GM18498 (cell line): ENCODE data around the gene CHERP.
"Not testable (repeated sequence)": the region's sequence is repeated elsewhere in the genome, so short reads cannot be mapped to it uniquely, and the experiment has no call there.

Experiments used
- ATAC-seq: cut with Tn5 transposase; IDR thresholded peaks from one replicate; pipeline ENCODE4 v1.9.1; 2021; ENCODE audit warnings: mild to moderate bottlenecking, moderate library complexity; ENCODE audit not compliant: unreplicated experiment

CHERP gene

DNA sequence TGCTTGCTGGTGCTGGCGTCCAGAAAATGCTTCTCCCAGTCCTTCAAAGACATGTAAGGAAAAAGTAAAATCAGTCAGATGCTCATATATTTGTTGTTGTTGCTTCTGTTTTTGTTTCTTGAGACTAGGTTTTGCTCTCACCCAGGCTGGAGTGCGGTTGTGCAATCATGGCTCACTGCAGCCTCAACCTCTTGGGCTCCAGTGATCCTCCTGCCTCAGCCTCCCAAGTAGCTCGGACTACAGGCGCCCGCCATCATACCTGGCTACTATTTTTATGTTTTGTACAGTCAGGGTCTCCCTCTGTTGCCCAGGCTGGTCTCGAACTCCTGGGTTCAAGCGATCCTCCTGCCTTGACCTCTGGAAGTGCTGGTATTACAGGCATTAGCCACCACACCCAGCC, 59.5 kb downstream of the CHERP start:
- no peak for ATAC-seq

DNA sequence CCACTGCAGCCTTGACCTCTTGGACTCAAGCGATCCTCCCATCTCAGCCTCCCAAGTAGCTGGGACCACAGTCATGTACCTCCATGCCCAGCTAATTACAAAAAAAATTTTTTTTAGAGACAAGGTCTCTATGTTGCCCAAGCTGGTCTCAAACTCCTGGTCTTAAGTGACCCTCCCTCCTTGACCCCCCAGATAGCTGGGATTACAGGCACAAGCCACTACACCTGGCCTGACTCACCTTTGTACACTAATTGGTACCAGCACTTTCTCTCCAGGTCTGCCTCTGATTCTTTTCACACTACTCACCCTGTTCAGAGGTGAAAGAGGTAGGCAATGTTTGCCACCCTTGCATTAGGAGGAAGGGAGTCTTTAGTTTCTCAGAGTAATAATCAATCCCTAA, 64.9 kb downstream of the CHERP start:
- ATAC-seq: no peak

GRCh38 chr19:16476401-16476800, 65.8 kb downstream of the CHERP start:
- no peak for ATAC-seq

DNA sequence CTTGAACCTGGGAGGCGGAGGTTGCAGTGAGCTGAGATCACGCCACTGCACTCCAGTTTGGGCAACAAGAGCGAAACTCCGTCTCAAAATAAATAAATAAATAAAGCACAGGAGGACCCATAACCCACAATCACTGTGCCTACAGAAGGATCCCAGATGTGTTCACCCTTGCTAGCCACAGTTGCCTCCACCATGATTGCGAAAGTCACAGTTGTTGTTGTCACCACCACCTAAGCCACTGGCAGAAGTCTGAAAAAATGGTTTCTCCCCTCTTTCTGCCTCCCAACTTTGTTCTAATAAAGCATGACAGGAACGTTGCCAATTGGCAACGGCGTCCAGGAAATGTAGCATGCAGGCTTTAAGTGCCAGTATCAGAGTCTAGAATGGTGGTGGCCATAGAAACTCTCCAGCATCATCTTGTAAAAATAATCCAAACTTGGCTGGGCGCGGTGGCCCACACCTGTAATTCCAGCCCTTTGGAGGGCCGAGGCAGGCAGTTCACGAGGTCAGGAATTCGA, 68.3 kb downstream of the CHERP start:
- ATAC-seq: no peak

DNA sequence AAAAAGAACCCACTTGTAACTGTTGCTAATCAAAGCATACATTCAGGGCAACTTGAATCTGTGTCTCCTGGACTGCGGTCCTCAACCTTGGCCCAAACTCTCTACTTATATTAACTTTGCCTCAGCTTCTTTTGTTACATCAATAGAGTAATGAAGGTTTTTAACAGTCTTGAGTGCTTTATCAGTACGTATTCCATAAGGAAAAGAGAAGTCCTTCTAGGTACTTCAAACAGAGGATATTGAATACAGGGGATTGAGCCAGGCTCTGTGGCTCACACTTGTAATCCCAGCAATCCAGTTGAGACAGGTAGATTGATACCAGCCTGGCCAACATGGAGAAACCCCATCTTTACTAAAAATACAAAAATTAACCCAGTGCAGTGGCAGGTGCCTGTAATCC, 69.2 kb downstream of the CHERP start:
- ATAC-seq: no peak

DNA sequence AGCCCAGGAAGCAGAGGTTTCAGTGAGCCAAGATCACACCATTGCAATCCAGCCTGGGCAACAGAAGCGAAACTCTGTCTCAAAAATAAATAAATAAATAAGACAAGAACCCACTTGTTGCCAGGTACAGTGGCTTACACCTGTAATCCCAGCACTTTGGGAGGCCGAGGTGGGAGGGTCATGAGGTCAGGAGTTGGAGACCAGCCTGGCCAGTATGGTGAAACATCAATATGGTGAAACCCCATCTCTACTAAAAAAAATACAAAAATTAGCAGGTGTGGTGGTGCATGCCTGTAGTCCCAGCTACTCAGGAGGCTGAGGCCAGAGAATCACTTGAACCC, 69.7 kb downstream of the CHERP start:
- not testable (repeated sequence) for ATAC-seq

GRCh38 chr19:16470911-16471811, 71.1 kb downstream of the CHERP start:
- ATAC-seq: peak; percentile 18

DNA sequence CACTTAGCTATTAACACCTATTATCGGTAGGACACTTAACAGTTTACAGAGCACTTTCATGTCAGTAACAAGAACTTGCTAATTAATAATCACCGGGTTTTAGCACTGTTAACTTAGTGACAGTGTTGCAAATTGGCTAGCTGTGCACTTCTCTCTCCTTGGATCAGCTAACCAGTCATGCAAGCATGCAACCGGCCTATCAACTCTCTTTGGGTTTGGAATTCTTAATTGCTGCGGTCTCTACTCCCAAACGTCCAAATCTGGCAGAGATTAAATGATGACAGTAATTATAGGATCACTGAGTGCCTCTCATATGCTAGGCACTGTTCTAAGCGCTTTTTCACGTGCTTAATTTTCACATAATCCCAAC, 71.7 kb downstream of the CHERP start:
- ATAC-seq: no peak
